Fibroblast of lung (primary cell): ENCODE results near the gene ZC3H11A.
"Not testable (repeated sequence)": the region's sequence is repeated elsewhere in the genome, so short reads cannot be mapped to it uniquely, and the experiment has no call there.

Experiments
- EZH2 ChIP-seq: IDR thresholded peaks from 2 replicates; pipeline ENCODE4 v1.5.1; 2012; ENCODE audit warnings: low read length, control low read depth, mild to moderate bottlenecking; ENCODE audit errors: missing control alignments
- TF ChIP-seq, protein P1 (sequence below), 2 donors: IDR thresholded peaks in 1 of 2; conservative IDR thresholded peaks in 1 of 2; 1 replicate in 1 of 2; 2 replicates in 1 of 2; pipeline ENCODE4 v1.5.1; 2011 to 2012; ENCODE audit warnings: low read length in 2 of 2, control low read depth in 1 of 2, inconsistent platforms in 1 of 2, low read depth in 1 of 2, mild to moderate bottlenecking in 1 of 2

DNA sequence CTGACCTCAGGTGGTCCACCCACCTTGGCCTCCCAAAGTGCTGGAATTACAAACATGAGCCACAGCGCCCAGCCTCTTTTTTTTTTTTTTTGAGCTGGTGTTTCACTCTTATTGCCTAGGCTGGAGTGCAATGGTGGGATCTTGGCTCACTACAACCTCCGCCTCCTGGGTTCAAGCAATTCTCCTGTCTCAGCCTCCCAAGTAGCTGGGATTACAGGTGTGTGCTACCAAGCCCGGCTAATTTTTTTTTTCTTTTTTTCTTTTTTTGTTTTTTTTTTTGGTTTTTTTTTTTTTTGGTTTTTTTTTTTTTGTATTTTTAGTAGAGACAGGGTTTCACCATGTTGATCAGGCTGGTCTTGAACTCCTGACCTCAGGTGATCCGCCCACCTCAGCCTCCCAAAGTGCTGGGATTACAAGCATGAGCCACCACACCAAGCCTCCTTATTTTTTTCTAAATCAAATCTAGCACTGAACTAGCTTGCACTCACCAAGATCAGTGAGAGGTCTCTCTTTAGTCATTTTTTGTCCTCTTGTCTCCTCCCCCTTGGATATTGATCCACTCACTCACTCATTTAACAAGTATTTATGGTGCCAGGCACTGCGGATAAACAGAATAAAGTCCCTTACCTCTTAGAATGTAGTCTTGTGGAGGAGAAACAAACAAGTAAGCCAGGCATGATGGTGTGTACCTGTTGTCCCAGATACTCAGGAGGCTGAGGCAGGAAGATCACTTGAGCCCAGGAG is 43.6 kb upstream of the ZC3H11A start:
- TF ChIP-seq, protein P1, sequence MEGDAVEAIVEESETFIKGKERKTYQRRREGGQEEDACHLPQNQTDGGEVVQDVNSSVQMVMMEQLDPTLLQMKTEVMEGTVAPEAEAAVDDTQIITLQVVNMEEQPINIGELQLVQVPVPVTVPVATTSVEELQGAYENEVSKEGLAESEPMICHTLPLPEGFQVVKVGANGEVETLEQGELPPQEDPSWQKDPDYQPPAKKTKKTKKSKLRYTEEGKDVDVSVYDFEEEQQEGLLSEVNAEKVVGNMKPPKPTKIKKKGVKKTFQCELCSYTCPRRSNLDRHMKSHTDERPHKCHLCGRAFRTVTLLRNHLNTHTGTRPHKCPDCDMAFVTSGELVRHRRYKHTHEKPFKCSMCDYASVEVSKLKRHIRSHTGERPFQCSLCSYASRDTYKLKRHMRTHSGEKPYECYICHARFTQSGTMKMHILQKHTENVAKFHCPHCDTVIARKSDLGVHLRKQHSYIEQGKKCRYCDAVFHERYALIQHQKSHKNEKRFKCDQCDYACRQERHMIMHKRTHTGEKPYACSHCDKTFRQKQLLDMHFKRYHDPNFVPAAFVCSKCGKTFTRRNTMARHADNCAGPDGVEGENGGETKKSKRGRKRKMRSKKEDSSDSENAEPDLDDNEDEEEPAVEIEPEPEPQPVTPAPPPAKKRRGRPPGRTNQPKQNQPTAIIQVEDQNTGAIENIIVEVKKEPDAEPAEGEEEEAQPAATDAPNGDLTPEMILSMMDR (conservative IDR thresholded peaks at IDR 0.05 in 1 of 2, IDR thresholded peaks at IDR 0.05 in 1 of 2; ENCODE audit: low read depth in 1 of 2, low read length in 2 of 2) = not testable (repeated sequence)
- TF ChIP-seq EZH2 = not testable (repeated sequence)
